ENCODE results near the gene LYRM4.

LYRM4 gene

DNA sequence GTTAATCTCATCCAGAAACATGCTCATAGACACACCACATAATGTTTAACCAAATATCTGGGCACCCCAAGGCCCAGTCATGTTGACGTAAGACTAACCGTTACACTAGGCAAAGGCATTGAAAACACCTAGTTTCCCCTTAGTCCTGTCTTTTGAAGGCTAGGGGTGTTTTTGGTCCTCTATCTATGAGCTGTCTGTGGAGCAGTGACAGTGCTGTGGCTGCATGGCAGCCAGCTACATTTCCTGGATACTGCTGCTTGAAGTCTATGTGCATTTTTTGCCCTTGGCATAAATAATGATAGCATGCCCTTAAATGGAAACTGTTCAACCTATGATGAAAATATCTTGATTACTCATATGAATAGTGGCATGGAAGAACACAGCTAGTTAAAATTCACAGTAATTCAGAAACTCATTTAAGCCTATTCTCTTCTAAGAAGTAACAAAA is 19.2 kb upstream of the LYRM4 start:
- DNase-seq: peak; percentile 41 to 52

DNA sequence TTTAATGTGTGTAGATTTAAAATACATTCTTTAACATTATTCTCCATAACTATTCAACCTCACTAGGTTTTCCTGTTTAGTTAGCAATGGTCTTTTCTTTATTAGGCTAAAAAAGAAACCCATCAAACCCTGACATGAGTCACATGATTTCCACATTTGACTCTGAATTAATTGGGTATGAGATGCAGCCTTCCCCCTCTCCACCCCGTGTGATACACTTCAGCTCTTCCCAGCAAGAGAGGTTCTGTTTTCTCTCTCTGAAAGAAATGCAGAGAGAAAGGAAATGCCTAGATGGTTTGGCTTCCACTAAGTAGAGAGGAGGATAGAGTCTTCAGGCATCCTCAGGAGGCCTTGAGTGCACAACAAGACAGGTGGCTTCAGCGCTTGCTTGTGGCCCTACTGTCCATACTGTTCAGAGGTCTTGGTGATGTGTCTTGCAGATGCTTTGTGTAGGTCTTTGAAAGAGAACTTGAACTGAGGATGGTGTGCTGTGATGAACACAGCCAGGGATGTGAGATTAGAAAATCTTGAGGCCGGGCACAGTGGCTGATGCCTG is 17.9 kb upstream of the LYRM4 start:
- no peak for DNase-seq

DNA sequence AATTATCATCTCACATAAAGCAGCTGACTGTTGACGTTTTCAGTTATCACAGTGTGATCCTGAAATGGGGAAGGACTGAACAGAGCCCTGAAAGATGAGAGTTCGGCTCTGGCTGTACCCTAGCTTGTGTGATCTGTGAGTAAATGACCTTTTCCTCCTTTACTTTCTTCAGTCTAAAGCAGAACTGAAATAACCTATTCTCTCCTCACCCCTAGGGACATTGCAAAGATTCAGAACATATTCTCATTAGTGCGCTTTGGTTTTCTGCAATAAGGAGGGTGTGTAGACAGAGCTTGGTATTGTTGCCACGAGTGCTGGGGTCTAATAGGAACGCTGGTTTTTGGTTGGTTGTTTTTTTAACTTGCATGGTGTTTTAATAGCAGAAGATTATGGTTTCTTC is 17.3 kb upstream of the LYRM4 start:
- no peak for DNase-seq

DNA sequence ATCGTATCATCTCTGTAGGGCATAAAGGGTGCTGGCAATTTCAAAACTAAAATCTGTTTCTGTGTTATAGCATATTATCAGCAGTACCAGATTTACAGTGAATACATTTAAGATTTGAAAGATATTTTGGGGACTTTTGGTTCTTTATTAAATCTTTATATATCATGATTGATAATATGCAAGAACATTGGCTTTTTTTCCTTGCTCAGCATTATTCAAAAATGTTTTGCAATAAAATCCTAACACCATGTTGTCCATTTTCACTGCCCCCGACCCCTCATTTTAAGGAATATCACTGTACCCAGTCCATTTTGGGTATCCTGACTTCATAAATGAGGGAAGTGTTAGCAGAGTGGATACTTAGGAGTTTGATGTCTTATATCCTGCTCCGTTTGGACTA is 16.8 kb upstream of the LYRM4 start:
- DNase-seq: no peak

DNA sequence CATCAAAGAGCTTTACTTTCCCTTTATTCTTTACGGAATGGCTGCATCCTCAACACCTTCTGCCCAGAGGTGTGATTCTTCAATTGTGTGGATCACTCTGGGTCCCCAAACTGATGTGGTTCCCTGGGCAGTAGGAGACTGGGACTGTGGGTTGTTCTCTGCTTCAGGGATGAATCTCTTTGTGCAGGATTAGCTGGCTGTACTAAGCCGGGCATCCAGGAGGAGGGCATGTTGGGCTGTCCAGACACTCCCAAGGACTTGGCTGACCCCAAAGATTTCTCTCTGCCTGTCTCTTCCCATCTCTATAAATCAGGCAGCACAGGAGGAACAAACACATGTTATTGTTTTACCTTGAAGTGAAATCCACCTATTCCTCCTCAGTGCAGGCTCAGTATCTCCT is 15.8 kb upstream of the LYRM4 start:
- DNase-seq: no peak

DNA sequence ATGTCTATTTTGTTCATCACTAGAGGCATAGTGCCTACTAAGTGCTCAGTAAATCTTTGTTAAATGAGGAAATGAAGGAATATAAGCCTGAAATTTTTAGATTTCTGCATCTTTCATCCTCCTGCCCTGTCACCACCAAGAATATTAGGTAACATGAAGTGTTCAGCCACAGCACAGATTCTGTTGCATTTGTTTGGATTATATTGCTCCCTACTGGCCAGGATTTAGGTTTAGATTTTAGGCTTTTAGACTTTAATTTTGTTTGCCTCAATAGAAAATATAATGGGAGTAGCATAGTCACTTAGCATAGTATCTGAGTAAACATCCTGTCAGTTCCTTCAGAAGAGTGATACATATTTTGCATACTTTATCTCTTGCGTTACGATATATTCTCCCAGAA is 14.7 kb upstream of the LYRM4 start:
- DNase-seq: no peak

DNA sequence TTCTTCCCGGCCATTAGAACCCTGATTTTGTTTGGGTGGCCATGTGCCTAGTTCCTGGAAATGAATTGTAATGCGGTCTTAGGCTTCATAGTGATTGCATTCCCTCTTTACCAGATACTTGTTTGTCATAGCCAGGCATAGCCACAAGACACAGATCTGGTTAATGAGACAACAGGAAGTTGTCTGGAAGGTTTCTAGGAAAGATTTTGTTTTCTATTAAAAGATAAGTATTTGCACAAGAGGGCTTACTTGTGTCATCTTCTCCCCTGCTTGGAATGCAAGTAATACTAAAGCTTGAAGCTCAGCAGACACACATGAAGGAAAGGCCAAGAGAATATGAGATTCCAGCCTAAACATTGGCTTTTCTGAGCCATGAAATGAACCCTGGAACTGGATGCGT is 13.5 kb upstream of the LYRM4 start:
- no peak for DNase-seq

DNA sequence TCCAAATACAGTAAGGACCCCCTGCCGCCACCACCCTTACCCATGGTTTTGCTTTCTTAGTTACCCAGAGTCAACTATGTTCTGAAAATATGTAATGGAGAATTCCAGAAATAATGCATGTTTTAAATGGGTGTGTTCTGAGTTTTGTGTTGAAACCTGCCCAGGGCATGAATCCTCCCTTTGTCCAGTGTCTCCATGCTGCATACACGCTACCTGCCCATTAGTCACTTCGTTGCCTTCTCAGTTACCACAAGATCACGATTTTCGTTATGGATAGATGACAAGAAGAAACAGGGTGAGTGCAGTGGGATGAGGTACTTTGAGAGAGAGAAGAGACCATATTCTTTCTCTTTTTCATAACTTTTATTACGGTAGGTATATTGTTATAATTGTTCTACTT is 11.2 kb upstream of the LYRM4 start:
- no peak for DNase-seq

DNA sequence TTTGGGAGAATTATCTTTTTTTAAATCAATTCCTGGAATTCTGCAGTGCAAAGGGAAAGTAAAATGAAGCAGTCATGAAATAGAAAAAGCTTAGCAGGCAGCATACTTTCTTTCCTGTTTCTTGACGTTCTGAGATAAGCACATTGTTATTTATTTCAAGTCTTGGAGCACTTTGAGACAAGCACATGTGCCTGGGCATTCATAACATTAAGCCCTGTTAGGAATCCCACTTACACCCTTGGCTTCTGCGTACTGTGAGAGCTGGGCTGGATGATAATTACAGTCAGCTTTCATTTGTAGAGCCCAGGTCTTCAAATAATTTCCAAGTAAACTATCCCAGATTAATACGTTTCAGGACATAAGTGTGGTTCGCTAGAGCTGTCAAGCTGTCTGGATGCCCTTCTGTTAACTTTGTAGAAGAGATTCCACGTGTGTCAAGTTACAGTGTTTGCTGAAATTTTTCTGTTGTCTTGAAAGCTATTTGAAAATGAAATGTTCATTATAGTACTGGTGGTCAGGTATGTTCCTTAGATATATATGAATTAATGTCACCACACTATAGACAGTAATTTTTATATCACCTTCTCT is 9.4 kb upstream of the LYRM4 start:
- no peak for DNase-seq

DNA sequence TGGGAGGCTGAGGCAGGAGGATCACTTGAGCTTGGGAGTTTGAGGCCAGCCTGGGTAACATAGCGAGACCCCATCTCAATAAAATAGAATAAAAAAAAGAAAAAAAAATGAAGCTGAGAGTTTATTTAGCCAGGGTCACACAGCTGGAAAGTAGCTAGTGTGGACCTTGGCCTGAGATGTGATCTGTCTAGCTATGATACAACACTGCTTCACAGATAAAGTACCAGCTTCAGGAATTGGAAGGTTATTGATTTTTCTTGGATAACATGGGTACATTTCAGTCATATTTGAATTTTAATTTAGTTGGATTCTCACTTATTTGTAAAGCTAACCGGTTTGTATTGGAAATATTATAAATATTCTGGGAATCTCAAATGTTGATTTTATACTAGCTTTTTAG is 5.7 kb upstream of the LYRM4 start:
- no peak for DNase-seq

DNA sequence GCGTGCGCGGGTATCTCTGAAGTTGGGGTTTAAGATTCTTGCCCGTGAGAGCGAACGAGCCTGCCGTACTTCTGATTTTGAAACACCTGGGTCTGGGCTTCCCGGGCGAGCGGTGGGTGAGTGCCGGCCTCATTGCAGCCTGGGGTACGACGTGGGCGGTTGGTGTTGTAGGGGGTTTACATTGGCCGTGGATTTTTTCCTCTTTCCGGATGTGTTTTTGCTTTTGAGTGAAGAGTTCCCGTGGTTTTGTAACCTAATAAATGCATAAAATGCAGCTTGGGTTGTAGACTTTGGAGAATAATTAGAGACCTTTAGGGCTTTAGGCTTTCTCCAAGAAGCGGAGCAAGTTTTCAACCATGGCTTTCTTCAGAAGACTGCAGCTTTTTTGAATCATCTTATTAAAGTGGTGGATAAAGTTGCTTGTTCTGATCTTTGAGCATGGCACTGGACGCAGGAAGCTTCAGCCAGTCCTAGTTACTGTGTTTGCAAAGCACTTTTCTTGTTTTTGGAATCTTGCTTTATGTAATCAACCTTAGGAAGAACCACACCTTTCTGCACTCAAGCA is 877 bp upstream of the LYRM4 start:
- DNase-seq: no peak

DNA sequence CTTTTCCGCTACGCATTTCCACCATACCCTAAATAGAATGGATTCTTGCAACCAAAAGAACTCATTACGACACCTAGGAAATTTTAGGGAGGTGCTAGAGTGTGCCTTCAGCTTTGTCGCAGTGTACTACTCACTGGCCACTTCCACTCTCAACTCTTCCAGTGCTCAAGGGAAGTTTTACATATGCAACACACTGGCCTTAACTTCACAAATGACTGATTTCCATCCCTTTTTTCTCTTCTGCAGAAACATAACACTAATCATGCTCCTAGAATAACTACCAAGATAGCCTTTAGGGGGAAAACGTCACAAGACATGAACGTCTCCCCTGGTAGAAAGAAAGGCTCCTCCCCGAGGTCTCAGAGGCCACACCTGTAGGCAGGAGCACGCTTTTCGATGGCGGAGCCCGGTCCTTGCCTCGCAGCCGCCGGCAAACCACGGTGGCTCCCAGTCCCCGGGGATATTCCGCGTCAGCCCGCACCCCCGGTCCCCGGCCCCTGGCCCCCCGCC is 584 bp downstream of the LYRM4 start:
- peak; percentile 65 to 78 for DNase-seq

DNA sequence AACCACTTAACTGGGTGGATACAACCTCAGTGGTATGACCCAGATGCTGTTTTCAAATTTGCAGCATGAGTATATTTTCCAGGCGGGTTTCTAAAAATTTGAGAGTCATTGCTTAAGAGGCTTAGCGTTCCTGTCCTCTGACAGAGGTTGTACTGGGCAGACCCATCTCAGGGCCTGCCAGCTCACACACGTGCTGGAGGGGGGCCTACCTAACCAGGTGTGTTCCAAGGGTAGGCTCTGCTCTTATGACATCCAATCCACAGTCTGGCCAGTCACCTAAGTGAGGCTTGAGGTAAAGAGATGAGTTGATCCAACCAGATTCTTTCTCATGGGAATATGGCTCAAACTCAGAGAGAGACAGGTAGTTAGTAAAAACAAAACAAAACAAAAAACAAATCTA is 1.3 kb downstream of the LYRM4 start:
- DNase-seq: no peak

DNA sequence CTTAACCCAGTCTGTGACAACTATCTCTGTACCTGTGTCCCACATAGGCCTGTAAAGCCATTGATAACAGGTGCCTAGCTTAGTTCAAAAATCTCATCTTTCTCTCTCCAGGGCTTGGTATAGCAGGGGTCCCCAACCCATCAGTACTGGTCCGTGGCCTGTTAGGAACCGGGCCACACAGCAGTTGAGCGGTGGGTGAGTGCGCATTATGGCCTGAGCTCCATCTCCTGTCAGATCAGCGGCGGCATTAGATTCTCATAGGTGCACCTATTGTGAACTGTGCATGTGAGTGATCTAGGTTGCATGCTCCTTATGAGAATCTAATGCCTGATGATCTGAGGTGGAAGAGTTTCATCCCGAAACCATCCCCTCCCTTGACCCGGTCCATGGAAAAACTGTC is 3.4 kb downstream of the LYRM4 start:
- no peak for DNase-seq

DNA sequence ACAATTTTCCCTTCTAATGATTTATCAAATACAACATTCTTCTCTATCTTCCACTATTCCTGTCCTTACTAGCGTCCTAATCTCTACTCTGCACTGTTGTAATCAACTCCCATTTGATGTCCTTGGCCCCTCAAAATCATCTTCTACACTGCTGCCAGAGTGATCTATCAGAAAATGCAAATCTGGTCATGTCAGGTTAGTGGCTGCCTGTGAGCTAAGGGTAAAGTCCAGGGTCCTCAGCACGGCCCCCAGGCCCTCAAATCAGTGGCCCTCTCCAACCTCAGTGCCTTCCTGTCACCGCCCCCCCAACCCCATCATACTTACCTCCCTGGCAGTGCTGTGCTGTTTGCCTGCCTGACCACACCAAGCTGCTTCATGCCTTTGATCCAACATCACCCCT is 3.8 kb downstream of the LYRM4 start:
- DNase-seq: no peak

DNA sequence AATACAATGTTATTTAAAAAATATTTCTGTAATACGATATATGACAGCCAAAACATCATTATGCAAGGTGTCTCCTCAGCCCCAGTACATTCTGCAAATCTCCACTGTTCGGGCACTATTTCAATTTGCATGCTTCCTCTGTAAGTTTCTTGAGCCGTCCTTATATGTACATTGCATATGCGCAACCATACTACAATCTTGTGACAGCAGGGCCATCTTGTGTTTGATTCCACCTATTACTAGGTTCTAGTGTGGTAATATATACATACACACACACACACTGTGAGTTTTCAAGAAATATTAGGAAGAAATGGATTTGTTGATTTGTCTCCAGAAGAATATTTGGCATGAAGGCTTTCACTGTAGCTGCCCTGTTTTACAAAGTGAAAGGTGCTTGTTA is 9.8 kb downstream of the LYRM4 start:
- DNase-seq: no peak

DNA sequence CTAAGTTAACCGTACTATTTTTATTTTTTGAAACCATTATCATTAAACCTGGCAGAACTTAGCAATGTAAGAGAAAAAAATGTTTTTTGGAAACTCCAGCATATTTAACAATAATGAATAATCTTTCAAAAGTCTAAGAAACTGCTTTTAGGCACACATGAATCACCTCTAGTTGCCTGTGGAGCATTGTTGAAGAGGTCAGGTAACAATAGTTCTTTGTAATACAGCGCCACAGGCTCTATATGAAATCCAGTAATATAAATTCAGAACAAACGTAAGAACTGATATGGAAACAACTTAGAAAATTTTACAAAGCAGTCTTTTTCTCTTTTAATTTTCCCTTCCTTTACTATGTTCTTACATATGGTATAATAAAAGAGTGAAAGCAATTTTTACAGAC is 10.3 kb downstream of the LYRM4 start:
- DNase-seq: no peak

DNA sequence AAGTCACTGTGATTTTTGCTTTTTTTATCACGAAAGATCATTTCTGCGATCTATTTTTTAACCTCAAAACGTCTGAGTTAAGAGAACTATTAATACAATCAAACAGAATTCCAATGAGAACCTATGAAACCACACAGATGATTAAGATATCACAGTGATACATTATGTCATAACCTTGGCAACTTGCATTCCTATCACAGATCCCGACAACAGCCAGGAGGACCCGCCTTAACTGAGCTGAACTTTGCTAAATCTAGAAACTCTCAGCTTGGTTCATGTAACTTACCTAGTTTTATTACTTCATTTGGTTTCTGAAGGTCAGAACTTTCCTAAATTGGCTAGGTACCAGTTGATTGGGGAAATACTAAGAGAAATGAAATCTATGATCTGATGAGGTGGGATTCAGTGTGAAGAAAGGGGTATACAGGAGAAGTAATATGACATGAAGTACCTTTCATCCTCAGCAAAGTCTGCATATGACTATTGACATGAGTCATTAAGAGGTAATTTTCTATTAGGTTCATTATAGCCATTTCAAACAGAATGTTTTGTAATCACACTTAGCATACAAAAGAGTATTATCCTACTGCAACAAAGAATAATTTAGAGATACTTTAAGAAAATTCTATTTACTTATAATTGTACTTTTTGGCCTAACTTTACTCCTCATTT is 11.2 kb downstream of the LYRM4 start:
- no peak for DNase-seq

DNA sequence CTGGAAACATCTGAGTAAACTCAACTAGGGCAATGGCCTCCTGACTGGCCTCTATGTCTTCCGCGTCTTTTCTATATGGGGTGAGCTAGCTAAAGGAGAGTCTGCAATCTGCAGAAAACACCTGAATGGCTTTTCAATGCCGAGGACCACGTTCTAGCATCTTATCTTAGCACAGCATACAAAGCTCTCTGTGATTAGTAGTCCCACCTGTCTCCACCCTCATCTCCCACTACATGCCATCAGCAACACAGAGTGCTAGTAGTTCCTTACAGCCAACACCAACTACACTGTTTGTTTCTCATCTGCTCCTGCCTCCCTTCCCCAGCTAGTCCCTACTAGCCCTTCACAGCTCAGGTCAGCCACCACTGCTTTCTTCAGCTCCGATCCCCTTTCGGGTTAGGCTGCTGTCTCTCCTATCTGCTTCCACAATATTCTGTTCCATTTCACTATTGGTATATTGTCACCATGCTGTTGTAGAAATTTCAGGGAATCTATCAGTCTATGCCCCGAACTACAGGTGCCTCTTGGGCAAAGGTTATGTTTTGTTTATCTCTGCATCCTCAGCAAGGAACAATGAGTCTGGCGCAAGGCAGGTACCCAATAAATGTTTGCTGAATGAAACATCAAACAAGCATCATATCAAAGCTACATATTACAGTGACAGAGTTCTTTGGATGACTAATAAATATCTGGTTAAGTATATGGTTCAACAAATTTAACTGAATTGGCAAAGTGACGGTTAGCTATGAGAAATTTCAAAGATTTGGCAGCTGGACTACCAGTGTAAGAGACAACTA is 12.2 kb downstream of the LYRM4 start:
- no peak for DNase-seq

DNA sequence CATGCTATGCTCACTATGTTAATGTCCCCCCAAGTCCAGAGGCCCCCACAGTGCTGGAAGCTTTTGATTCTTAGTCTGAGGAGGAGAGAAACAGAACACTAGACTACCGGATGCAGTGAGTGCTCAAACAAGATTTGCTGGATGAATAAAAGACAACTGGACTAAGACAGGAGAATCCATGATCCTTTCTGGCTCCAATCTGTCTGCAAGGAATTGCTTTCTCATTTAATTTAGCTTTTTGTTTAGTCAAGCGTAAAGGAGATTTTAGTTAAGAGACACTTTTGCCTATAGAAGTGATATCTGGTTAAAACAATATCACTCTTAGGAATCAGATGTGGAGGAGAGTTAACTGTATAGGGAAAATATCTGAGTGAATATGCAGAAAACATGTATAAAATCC is 13.5 kb downstream of the LYRM4 start:
- no peak for DNase-seq

DNA sequence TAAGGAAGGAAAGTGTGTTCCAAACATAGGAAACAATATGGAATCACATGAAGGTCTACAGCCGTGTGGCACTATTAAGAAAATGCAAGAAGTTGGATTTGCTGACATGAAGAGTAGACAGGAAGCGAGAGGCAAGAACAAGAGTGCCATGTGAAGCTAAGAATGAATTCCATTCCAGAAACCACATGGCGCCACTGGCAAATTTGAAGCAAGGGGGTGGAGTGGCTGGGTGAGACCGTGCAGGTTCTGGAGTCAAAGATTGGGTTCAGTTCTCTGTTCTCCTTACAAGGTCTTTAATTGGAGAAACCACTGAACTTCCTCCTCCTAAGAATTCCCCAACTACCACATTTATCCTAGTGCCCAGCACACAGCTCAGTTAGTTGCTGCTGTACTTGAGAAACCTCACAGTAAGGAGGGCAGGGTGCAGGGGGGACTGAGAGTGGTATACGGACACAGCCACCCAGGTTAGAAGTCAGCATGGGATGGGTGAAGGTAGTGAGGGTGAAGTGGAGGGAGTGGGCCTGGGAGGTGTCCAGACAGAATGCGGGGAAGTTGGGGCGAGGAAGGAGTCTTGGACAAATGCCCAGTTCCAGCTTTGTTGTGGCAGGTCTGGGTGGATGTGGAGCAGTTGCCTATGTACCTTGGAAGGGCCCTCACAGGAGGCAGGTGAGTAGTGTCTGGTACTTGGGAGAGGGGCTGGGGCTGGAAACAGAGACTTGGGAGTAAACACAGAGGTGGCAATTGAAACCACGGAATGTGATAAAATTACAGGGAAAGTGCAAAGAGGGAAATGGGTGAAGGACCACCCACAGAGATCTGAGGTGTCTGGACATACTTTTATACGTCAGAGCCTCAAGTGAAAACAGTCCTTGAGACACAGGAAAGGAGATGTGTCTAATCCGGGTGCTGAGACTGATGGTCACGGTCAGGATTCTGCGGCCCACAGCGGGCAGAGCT is 14.3 kb downstream of the LYRM4 start:
- no peak for DNase-seq

DNA sequence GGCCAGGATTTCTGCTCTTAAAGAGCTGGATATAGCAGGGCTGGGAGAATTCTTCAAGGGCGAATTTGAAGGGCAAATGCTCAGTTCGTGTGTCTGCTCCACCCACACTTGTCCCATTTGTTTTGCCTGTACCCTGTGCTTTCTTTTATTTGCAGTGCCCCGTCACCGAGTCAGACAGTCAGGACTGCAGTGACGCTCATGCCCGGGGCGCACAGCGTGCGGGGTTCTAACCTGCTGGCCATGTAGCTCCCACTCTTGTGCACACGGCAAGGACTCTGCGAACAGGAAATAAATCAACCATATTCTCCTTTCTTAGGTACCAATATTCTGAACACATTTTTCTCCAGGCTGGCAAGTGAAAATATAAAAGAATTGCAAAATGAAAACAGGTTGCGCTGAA is 17.7 kb downstream of the LYRM4 start:
- no peak for DNase-seq

Measured in activated CD4-positive, alpha-beta T cell treated with anti-CD3 and anti-CD28 coated beads, Interleukin-2, amount 50 U/mL, for 48 hours (primary cell).